K562 (cell line): Measurements from ENCODE around the gene DDRGK1. TPM values are rescaled to one million over a fixed set of nuclear protein-coding genes. Genes with fewer than 3 reads are reported as not detected.

Experiments used
- CREM ChIP-seq: IDR thresholded peaks from 2 replicates; pipeline ENCODE4 v1.6.1; 2014; ENCODE audit warnings: antibody characterized with exemption, low read depth
- E2F5 ChIP-seq: sonication (generic); formaldehyde crosslinking; IDR thresholded peaks from 2 replicates; pipeline ENCODE4 v1.8.0; 2022; ENCODE audit warnings: mild to moderate bottlenecking, missing genetic modification reagents
- HES1 ChIP-seq: fragments of 450-650 bp; IDR thresholded peaks from 2 replicates; pipeline ENCODE4 v1.6.1; 2016; ENCODE audit warnings: low read depth, mild to moderate bottlenecking, moderate library complexity
- HMG20A ChIP-seq: fragments of 450-650 bp; formaldehyde crosslinking; conservative IDR thresholded peaks from 2 replicates; pipeline ENCODE4 v1.4.0; 2020; ENCODE audit warnings: mild to moderate bottlenecking, mixed read lengths
- MCM7 ChIP-seq, 2 experiments: fragments of 450-650 bp; IDR thresholded peaks; 2 replicates each; pipeline ENCODE4 v1.6.1; 2016 to 2018
- ZNF197 ChIP-seq: fragments of 200-800 bp; sonication (Bioruptor generic); IDR thresholded peaks from 2 replicates; pipeline ENCODE4 v1.6.1; 2016; ENCODE audit warnings: low read depth, missing genetic modification characterization, missing compliant biosample characterization
- polyA plus RNA-seq, 8 experiments: library from polyadenylated mRNA; depleted of rRNA in 4 of 8; stranded (reverse) in 5 of 8; unstranded in 3 of 8; fragments of >200 nt; fragmentation: Nextera tagmentation in 2 of 8; fragmentation: Illumina TruSeq in 1 of 8; extraction: Ambion mirVana in 2 of 8; extraction: Trizol in 1 of 8; gene quantifications; 2 replicates each; pipeline versions ENCODE4 v1.2.1 to v1.2.3, GENCODE V29; 2011 to 2014; ENCODE audit warnings: inconsistent platforms in 1 of 8, missing spikeins in 1 of 8
- total RNA-seq, 7 experiments: library from RNA; depleted of rRNA in 6 of 7; stranded (reverse); fragments of >200 nt in 6 of 7; fragmentation: Illumina TruSeq in 2 of 7; extraction: Trizol in 2 of 7; gene quantifications; 2 replicates each; pipeline versions ENCODE4 v1.2.1 to v1.2.3, GENCODE V29; 2011 to 2021; ENCODE audit warnings: low replicate concordance in 1 of 7
- TF ChIP-seq, protein P1 (sequence below): fragments of 150-350 bp; conservative IDR thresholded peaks from 2 replicates; pipeline ENCODE4 v1.6.1; 2014; ENCODE audit warnings: low read length

The DDRGK1 gene
- total and polyA plus RNA-seq, 9 of the 15 experiments (the other 6 are each of a cell fraction or from before 2014, with no cell fraction given), result 2.3 to 54.4 (median 29.1) TPM

DNA sequence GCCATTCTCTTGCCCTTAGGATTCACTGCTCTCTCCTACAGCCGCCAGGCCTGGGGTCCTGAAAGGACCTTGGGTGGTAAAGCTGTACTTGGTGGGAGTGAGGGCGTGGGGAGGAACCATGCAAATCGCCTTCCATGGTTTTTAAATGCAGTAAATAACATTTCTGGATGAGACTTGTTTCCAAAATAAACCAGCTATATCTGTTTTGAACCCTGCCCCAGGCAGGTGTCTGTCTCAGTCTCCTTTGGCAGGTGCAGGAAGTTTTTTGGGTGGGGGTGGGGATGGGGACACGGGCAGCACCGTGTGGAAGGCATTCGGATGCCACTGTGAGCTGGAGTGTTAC, 19.1 kb upstream of the DDRGK1 start (continued):
- no peak for TF ChIP-seq E2F5
- TF ChIP-seq HMG20A (CRISPR knock-in tag), result no peak
- TF ChIP-seq, protein P1, sequence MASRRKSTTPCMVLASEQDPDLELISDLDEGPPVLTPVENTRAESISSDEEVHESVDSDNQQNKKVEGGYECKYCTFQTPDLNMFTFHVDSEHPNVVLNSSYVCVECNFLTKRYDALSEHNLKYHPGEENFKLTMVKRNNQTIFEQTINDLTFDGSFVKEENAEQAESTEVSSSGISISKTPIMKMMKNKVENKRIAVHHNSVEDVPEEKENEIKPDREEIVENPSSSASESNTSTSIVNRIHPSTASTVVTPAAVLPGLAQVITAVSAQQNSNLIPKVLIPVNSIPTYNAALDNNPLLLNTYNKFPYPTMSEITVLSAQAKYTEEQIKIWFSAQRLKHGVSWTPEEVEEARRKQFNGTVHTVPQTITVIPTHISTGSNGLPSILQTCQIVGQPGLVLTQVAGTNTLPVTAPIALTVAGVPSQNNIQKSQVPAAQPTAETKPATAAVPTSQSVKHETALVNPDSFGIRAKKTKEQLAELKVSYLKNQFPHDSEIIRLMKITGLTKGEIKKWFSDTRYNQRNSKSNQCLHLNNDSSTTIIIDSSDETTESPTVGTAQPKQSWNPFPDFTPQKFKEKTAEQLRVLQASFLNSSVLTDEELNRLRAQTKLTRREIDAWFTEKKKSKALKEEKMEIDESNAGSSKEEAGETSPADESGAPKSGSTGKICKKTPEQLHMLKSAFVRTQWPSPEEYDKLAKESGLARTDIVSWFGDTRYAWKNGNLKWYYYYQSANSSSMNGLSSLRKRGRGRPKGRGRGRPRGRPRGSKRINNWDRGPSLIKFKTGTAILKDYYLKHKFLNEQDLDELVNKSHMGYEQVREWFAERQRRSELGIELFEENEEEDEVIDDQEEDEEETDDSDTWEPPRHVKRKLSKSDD, result no peak
- no peak for TF ChIP-seq ZNF197 (CRISPR knock-in tag)
- TF ChIP-seq HES1, result no peak
- no peak for TF ChIP-seq CREM
- no peak for TF ChIP-seq MCM7 (IDR thresholded peaks at IDR 0.05)
